ENCODE data around the gene TGDS.
"Not testable (repeated sequence)": the region's sequence is repeated elsewhere in the genome, so short reads cannot be mapped to it uniquely, and the experiment has no call there.

TGDS gene

GRCh38 chr13:94549232-94550061 is 46.5 kb downstream of the TGDS start:
- peak; percentile 78 for DNase-seq

GRCh38 chr13:94548821-94549231 is 47.1 kb downstream of the TGDS start:
- peak; percentile 56 for DNase-seq

GRCh38 chr13:94548382-94548781 is 47.6 kb downstream of the TGDS start:
- no peak for DNase-seq

GRCh38 chr13:94546061-94546839 is 49.7 kb downstream of the TGDS start:
- no peak for DNase-seq

- DNase-seq, result no peak
Observed at GRCh38 chr13:94544922-94545321, 51.0 kb downstream of the TGDS start.

GRCh38 chr13:94542917-94543316 is 53.0 kb downstream of the TGDS start:
- no peak for DNase-seq

- DNase-seq, result no peak
Observed at GRCh38 chr13:94537740-94538630, 58.0 kb downstream of the TGDS start.

GRCh38 chr13:94535775-94536174 is 60.2 kb downstream of the TGDS start:
- no peak for DNase-seq

GRCh38 chr13:94535231-94535630 is 60.7 kb downstream of the TGDS start:
- no peak for DNase-seq

GRCh38 chr13:94534166-94534565 is 61.8 kb downstream of the TGDS start:
- no peak for DNase-seq

- not testable (repeated sequence) for DNase-seq
Observed at GRCh38 chr13:94532278-94532677, 63.7 kb downstream of the TGDS start.

- DNase-seq, result not testable (repeated sequence)
Observed at GRCh38 chr13:94526956-94527355, 69.0 kb downstream of the TGDS start.

- no peak for DNase-seq
Observed at GRCh38 chr13:94525781-94526180, 70.2 kb downstream of the TGDS start.

- no peak for DNase-seq
Observed at GRCh38 chr13:94524407-94524806, 71.5 kb downstream of the TGDS start.

All from NCI-H524 treated with DMSO at 0.1 percent for 48 hours (cell line).